Nephron (organoid): ENCODE measurements around the gene CALN1.

Experiments used
- H3K27ac Mint-ChIP-seq, 3 experiments: 2 replicates each; pipeline ENCODE4 v1.8.0; 2020; ENCODE audit warnings: mixed read lengths in 3 of 3, mild to moderate bottlenecking in 2 of 3, moderate library complexity in 1 of 3
- H3K27me3 Mint-ChIP-seq: 2 replicates; pipeline ENCODE4 v1.8.0; 2021; ENCODE audit warnings: low read depth, mild to moderate bottlenecking, moderate library complexity, mixed read lengths
- H3K36me3 Mint-ChIP-seq: 2 replicates; pipeline ENCODE4 v1.8.0; 2020; ENCODE audit warnings: low read depth, mixed read lengths
- H3K4me1 Mint-ChIP-seq: 2 replicates; pipeline ENCODE4 v1.8.0; 2020; ENCODE audit warnings: mixed read lengths
- H3K4me3 Mint-ChIP-seq, 3 experiments: 2 replicates each; pipeline ENCODE4 v1.8.0; 2020; ENCODE audit warnings: mild to moderate bottlenecking in 3 of 3, mixed read lengths in 3 of 3, moderate library complexity in 2 of 3
- H3K9me3 Mint-ChIP-seq: 2 replicates; pipeline ENCODE4 v1.8.0; 2020; ENCODE audit warnings: mixed read lengths
- TF ChIP-seq, protein P1 (sequence below), 3 experiments: fragments of 200-600 bp; sonication (generic); IDR thresholded peaks; one replicate each; pipeline ENCODE4 v1.5.0; 2021; ENCODE audit warnings: antibody characterized with exemption in 3 of 3; ENCODE audit not compliant: unreplicated experiment in 3 of 3

The CALN1 gene

DNA sequence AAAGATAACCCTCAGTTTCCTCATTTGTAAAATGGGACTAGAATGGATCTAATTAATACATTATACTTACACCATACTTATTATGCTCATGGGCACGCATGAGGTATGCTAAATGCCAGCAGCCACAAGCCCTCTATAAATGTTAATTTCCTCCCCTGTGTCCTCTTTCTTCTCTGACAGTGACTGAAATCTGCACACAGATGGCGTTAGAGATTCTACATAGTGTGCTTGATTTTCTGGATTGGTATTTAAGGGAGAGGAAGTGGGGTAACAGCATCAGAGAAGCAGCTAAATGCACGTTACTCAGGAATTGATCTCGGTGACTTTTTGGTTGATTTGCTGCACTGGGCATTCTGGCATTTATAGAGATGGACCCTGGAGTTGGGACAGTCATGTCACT, 568.5 kb downstream of the CALN1 start:
- Mint-ChIP-seq H3K36me3 (no peaks in the 10 kb centered on the region), H3K4me1 (no peaks in the 10 kb centered on the region), H3K4me3 (no peak overlapping the region), H3K9me3 (no peaks in the 10 kb centered on the region), H3K27ac (no peak overlapping the region), H3K27me3 (peaks cover 11% of the 10 kb centered on the region)
- TF ChIP-seq, protein P1, sequence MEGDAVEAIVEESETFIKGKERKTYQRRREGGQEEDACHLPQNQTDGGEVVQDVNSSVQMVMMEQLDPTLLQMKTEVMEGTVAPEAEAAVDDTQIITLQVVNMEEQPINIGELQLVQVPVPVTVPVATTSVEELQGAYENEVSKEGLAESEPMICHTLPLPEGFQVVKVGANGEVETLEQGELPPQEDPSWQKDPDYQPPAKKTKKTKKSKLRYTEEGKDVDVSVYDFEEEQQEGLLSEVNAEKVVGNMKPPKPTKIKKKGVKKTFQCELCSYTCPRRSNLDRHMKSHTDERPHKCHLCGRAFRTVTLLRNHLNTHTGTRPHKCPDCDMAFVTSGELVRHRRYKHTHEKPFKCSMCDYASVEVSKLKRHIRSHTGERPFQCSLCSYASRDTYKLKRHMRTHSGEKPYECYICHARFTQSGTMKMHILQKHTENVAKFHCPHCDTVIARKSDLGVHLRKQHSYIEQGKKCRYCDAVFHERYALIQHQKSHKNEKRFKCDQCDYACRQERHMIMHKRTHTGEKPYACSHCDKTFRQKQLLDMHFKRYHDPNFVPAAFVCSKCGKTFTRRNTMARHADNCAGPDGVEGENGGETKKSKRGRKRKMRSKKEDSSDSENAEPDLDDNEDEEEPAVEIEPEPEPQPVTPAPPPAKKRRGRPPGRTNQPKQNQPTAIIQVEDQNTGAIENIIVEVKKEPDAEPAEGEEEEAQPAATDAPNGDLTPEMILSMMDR (IDR thresholded peaks at IDR 0.05; ENCODE audit: unreplicated experiment in 3 of 3) = peak in 1 of 3 experiments; percentile 10

DNA sequence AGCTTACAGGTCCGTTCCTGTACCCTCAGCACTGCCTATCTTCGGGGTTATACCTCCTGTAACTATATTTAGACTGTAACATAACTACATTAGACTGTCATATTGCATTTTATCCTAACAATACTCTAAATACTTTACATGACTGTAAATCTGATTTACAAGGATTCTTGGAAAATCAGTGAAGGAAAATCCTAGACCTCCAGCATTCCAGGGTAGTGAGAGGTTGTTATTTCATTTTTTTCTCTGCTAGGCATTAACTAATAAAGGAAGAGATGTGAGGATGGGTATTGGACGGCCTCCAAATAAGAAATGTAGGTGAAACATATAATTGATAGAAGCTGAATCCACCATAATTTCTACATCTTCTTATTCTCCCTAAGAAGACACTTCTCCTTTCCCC, 569.4 kb downstream of the CALN1 start:
- Mint-ChIP-seq H3K4me1 (no peaks in the 10 kb centered on the region), H3K27me3 (peaks cover 11% of the 10 kb centered on the region), H3K9me3 (no peaks in the 10 kb centered on the region), H3K27ac (no peak overlapping the region), H3K4me3 (no peak overlapping the region), H3K36me3 (no peaks in the 10 kb centered on the region)
- TF ChIP-seq, protein P1 (IDR thresholded peaks at IDR 0.05; ENCODE audit: unreplicated experiment in 3 of 3) = no peak

DNA sequence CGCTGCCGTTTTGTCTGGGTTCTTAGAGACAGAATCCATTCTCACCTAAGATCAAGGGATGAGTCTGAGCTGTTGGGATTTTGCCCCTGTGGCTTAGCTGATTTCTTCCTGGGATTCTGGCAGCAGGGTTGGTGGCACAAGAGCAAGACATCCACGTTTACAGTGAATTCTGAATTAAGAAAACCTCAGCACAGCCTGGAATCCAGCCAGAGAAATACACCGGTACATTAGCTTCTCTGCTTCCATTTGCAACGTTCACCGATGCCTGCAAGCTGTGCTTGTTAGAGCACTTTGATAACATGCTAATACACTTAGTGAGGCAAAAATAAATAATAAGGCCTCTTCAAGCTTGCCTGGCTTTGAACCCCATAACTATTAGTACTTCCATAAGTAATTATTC, 569.8 kb downstream of the CALN1 start:
- Mint-ChIP-seq H3K9me3 (no peaks in the 10 kb centered on the region), H3K27ac (no peak overlapping the region), H3K4me1 (no peaks in the 10 kb centered on the region), H3K27me3 (peaks cover 11% of the 10 kb centered on the region), H3K36me3 (no peaks in the 10 kb centered on the region), H3K4me3 (no peak overlapping the region)
- TF ChIP-seq, protein P1 (IDR thresholded peaks at IDR 0.05; ENCODE audit: unreplicated experiment in 3 of 3) = no peak

DNA sequence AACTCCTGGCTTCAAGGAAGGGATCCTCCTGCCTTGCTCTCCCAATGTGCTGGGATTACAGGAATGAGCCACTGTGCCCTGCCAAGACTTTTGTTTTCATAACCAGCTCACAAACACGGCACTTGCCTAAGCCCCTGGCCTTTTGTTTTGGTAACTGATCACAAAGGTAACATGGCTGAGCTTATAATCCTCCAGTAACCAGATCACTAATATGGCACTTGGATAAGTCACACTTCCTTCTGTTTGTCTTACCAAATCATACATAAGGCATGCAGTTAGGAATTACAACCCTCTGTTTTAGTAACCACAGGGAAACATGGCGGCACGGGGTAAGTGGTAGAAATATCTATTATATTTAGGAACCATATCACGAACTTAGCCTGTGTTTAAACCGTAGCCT, 577.1 kb downstream of the CALN1 start:
- no peaks in the 10 kb centered on the region for H3K36me3 Mint-ChIP-seq
- TF ChIP-seq, protein P1 (IDR thresholded peaks at IDR 0.05; ENCODE audit: unreplicated experiment in 3 of 3) = no peak
- no peaks in the 10 kb centered on the region for H3K27me3 Mint-ChIP-seq
- no peak overlapping the region for H3K27ac Mint-ChIP-seq
- no peak overlapping the region for H3K4me3 Mint-ChIP-seq
- no peaks in the 10 kb centered on the region for H3K4me1 Mint-ChIP-seq
- no peaks in the 10 kb centered on the region for H3K9me3 Mint-ChIP-seq

DNA sequence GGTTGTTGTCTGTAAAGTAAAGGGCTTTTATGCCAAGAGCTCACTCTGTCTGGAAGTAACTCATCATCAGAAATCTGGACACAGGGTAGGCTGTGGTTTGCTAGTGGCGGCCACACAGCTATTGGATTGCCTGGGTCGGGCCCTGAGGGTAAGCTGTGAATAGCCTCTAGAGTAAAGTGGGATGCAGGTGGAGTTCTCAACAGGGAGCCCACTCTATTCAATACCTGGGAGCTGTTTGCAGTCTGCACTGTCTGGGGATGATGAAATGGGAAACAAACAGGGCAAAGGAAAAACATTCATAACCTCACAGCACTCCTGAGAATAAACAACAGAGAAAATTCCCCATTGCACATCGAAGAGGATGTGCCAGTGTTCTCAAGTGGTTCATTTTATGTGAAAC, 582.6 kb downstream of the CALN1 start:
- no peak overlapping the region for H3K4me3 Mint-ChIP-seq
- no peaks in the 10 kb centered on the region for H3K36me3 Mint-ChIP-seq
- no peaks in the 10 kb centered on the region for H3K9me3 Mint-ChIP-seq

DNA sequence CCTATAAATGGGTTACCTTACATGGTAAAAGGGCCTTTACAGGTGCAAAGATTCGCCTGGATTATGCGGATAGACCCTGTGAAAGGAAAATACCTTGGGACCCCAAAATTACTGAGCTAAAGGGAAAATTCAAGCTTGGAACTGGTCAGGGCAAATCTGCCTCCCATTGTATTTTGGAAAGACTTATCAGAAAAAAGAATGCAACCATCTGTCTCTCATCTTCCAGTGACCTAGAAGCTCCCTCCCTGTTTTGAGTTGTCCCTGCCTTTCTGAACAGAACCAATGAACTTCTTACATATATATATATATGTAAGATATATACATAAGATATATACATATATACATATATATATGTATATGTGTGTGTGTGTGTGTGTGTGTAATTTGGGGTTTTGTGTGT, 583.8 kb downstream of the CALN1 start:
- Mint-ChIP-seq H3K27me3 (peaks cover 6% of the 10 kb centered on the region), H3K9me3 (no peaks in the 10 kb centered on the region), H3K4me1 (no peaks in the 10 kb centered on the region), H3K4me3 (no peak overlapping the region), H3K36me3 (no peaks in the 10 kb centered on the region), H3K27ac (no peak overlapping the region)
- TF ChIP-seq, protein P1 (IDR thresholded peaks at IDR 0.05; ENCODE audit: unreplicated experiment in 3 of 3) = no peak

More for the DNA sequence above, 582.6 kb downstream of the CALN1 start:
- Mint-ChIP-seq H3K27ac (no peak overlapping the region), H3K27me3 (no peaks in the 10 kb centered on the region), H3K4me1 (no peaks in the 10 kb centered on the region)
- TF ChIP-seq, protein P1 (IDR thresholded peaks at IDR 0.05; ENCODE audit: unreplicated experiment in 3 of 3) = no peak
